Endometrium (tissue), 2 donors: ENCODE measurements around the gene CADM1.

Experiments
- FAIRE-seq: peaks from 2 replicates; lab custom pipeline; 2012; peaks lifted over from hg19 to GRCh38; lab: Jason Lieb, UNC
- donor health status: control.
- donor health status: control.

Gene CADM1

GRCh38 chr11:115180272-115180671 is 323.9 kb downstream of the CADM1 start:
- no peak for FAIRE-seq

- no peak for FAIRE-seq
These were observed 324.6 kb downstream of the CADM1 start for GRCh38 chr11:115179636-115180035.

- FAIRE-seq = no peak
These were observed 325.5 kb downstream of the CADM1 start for GRCh38 chr11:115178705-115179104.

- no peak for FAIRE-seq
These were observed 331.1 kb downstream of the CADM1 start for GRCh38 chr11:115173136-115173535.

- FAIRE-seq = no peak
These were observed 333.9 kb downstream of the CADM1 start for GRCh38 chr11:115170133-115170815.

GRCh38 chr11:115169251-115169650 is 335.0 kb downstream of the CADM1 start:
- no peak for FAIRE-seq

- FAIRE-seq = no peak
These were observed 335.5 kb downstream of the CADM1 start for GRCh38 chr11:115168686-115169085.

- FAIRE-seq = no peak
These were observed 336.0 kb downstream of the CADM1 start for GRCh38 chr11:115168229-115168671.

GRCh38 chr11:115167456-115167855 is 336.8 kb downstream of the CADM1 start:
- FAIRE-seq = no peak

- FAIRE-seq = no peak
These were observed 337.4 kb downstream of the CADM1 start for GRCh38 chr11:115166820-115167219.

GRCh38 chr11:115164774-115165173 is 339.4 kb downstream of the CADM1 start:
- FAIRE-seq = no peak

GRCh38 chr11:115162919-115163318 is 341.3 kb downstream of the CADM1 start:
- FAIRE-seq = no peak

GRCh38 chr11:115161876-115162275 is 342.3 kb downstream of the CADM1 start:
- FAIRE-seq = no peak

- FAIRE-seq = no peak
These were observed 345.0 kb downstream of the CADM1 start for GRCh38 chr11:115159207-115159606.

GRCh38 chr11:115158053-115158452 is 346.2 kb downstream of the CADM1 start:
- no peak for FAIRE-seq

GRCh38 chr11:115157247-115157646 is 347.0 kb downstream of the CADM1 start:
- no peak for FAIRE-seq

- FAIRE-seq = no peak
These were observed 348.2 kb downstream of the CADM1 start for GRCh38 chr11:115155978-115156377.

- FAIRE-seq = no peak
These were observed 348.9 kb downstream of the CADM1 start for GRCh38 chr11:115155320-115155719.

- FAIRE-seq = no peak
These were observed 349.9 kb downstream of the CADM1 start for GRCh38 chr11:115154355-115154736.

- FAIRE-seq = no peak
These were observed 350.4 kb downstream of the CADM1 start for GRCh38 chr11:115153731-115154354.

- FAIRE-seq = no peak
These were observed 351.1 kb downstream of the CADM1 start for GRCh38 chr11:115153135-115153534.

- FAIRE-seq = no peak
These were observed 353.2 kb downstream of the CADM1 start for GRCh38 chr11:115151010-115151409.

GRCh38 chr11:115148691-115149090 is 355.5 kb downstream of the CADM1 start:
- no peak for FAIRE-seq

- FAIRE-seq = no peak
These were observed 356.1 kb downstream of the CADM1 start for GRCh38 chr11:115148101-115148500.
